ENCODE results near the gene SNX6.

DNA sequence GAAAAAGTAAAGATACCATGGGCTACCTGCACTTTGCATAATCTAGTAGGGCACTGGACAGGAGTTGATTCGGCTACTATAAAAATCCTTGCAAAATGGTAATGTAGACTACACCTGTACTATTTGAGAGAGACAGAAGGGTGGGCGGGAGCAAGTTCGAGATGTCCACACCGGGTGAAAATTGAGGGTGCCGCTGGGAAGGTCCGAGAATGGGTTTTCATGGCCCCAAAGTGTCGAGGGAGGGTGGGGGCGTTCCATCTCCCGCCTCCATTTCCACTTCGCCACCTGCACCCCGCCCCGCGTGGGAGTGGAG, 648 bp downstream of the SNX6 start:
- TF ChIP-seq, protein P1, sequence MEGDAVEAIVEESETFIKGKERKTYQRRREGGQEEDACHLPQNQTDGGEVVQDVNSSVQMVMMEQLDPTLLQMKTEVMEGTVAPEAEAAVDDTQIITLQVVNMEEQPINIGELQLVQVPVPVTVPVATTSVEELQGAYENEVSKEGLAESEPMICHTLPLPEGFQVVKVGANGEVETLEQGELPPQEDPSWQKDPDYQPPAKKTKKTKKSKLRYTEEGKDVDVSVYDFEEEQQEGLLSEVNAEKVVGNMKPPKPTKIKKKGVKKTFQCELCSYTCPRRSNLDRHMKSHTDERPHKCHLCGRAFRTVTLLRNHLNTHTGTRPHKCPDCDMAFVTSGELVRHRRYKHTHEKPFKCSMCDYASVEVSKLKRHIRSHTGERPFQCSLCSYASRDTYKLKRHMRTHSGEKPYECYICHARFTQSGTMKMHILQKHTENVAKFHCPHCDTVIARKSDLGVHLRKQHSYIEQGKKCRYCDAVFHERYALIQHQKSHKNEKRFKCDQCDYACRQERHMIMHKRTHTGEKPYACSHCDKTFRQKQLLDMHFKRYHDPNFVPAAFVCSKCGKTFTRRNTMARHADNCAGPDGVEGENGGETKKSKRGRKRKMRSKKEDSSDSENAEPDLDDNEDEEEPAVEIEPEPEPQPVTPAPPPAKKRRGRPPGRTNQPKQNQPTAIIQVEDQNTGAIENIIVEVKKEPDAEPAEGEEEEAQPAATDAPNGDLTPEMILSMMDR (IDR thresholded peaks at IDR 0.05), result no peak
- TF ChIP-seq POLR2A (IDR thresholded peaks at IDR 0.05), result no peak
- no peak for TF ChIP-seq EP300 (IDR thresholded peaks at IDR 0.05)

All from tibial nerve (tissue), 4 donors.